Measurements from ENCODE around the gene NCLN.
"Not testable (repeated sequence)": the region's sequence is repeated elsewhere in the genome, so short reads cannot be mapped to it uniquely, and the experiment has no call there.

The NCLN gene

DNA sequence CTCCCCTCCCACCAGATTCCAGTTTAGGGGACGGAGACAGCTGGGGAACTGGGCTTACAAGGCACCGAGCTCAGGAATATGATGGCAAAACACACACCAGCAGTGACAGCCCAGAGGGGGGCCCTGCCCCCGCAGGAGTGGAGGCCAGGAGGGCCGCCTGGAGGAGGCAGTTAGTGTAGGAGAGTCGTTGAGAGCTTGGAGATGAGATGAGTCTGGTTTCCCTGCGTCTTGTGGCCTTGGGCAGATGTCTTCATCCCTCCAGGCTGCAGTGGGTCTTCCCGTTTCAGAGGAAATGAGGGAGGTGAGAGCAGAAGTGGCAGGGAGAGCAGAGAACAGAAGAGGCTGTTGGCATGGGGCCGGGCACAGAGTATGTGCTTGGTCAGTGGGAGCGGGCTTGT, 43.6 kb downstream of the NCLN start:
- no peak for DNase-seq

DNA sequence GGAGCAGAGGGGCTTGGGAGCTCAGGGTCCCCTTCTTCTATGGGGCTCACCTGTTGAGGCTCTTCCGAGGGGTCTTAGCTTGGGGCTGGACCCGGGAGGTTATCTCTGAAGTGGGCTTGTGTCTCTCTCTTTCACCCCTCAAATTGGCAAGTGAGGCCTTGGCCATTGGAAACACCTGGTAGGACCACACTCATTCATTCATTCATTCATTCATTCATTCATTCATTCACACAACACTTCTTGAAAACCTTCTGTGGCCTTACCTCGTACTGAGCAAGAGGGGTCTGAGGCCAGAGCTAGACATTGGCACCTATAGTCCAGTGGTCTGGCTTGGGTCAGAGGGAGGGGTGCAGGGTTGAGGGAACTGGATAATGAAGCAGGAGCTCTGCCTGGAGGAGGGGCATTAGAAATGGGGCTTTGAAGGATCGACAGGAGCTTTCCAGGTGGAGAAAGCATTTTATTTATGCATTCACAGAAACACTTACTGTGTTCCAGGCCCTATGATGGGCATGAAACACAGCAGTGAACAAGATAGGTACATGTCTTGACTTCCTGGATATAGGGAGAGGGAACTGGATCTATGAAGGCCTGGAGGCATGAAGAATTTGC, 44.3 kb downstream of the NCLN start:
- no peak for DNase-seq

DNA sequence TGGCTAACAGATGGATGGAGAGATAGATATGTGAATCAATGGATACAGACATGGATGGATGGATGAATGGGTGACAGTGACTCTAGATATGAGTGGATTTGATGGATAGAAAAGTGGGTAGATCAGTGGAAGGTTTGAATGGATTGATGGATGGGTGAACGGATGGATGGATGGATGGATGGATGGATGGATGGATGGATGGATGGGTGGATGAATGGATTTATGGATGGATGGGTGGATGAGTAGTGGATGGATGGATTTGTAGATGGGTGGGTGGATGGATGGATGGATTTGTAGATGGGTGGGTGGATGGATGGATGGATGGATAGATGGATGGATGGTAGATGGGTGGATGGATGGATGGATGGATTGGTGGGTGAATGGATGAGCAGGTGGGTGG, 45.6 kb downstream of the NCLN start:
- no peak for DNase-seq

DNA sequence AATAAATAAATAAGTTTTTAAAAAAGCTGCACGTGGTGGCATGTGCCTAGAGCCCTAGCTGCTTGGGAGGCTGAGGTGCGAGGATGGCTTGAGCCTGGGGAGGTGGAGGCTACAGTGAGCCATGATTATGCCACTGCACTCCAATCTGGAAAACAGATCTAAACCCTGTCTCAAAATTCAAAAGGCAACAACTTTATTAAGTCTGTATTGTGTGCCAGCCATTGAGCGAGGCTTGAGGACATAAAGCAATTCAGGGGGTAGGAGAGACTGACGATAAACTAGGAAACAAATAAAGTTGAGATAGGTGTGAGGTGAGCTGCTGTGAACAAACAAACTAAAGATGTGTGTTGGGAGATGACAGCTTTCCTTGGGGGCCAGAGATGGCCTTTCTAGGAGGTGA, 47.4 kb downstream of the NCLN start:
- no peak for DNase-seq

DNA sequence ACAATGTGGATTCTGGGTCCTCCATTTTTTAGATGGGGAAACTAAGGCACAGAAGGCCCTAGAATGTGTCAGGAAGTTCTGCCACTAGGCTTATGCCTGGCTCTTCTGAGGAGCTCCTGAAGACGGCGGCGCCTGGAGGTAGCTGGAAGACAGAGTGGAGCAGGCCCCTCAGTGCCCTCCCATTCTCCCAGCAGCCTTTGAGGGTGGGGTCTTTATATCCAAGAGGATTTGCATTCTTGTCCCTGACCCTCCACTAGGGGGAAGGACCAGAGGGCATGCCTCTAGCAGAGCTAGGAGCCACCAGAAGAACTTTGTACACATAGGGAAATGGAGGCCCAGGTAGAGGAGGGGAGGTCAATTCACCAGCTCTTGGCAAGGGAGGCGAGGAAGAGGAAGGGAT, 48.1 kb downstream of the NCLN start:
- DNase-seq, result no peak

DNA sequence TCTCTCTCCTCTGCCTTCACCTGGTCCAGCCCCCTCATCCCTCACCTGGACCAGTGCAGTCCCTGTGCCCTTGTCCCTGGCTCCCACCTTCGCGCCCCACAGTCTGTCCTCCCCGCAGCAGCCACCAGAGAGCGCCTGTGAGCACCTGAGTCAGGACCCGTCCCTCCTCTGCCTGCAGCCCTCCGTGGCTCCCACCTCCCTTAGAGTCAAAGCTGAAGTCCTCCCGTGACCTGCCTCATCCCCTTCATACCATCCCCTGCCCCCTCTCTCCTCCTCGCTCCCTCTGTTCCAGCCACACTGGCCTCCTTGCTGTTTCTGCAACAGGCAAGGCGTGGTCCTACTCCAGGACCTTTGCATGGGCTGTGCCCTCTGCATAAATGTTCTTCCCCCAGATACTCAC, 49.1 kb downstream of the NCLN start:
- DNase-seq, result peak; percentile 55

DNA sequence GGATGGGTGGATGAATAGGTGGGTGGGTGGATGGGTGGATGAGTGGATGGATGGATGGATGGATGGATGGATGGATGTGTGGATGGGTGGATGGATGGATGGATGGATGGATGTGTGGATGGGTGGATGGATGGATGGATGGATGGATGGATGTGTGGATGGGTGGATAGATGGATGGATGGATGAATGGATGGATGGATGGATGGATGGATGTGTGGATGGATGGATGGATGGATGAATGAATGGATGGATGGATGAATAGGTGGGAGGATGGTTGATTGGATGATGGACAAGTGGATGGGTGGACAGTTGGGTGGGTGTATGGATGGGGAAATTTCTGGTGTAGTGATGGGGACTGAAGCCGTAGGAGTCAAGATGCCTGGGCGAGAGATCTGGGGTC, 49.9 kb downstream of the NCLN start:
- not testable (repeated sequence) for DNase-seq

DNA sequence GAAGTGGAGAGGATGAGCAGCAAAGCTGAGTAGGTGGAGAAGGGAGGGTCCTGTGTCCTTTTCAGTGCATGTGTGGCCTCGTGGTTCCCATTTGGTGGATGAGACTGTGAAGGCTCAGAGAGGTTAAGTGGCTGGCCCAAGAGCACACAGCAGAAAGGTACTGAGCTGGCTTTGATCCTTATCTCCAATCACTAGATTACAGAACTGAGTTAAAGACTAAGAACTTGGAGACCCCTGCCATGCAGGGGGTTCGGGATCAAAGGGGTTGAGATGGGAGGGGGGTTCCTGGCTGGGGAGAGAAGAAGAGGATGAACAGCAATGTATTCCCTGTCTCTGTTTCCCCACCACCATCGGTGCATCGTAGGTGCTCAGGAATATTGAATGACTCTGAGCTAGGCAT, 50.5 kb downstream of the NCLN start:
- DNase-seq, result no peak

DNA sequence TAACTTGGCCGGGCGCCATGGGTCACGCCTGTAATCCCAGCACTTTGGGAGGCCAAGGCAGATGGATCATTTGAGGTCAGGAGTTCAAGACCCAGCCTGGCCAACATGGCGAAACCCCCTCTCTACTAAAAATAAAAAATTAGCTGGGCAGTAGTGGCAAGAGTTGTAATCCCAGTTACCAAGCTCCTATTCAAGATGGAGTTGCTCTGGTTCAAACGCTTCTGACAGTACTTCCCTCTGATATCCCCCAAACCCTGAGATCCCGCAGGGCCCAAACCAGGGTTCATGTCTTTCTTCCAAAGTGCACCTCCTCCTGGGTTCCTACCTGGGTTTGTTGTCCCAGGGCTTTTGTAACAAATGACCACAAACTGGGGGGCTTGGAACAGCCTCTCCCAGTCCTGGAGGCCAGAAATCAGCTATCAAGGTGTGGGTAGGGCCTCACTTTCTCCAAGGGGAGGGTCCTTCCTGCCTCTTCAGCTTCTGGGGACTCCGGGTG, 52.4 kb downstream of the NCLN start:
- DNase-seq, result no peak

DNA sequence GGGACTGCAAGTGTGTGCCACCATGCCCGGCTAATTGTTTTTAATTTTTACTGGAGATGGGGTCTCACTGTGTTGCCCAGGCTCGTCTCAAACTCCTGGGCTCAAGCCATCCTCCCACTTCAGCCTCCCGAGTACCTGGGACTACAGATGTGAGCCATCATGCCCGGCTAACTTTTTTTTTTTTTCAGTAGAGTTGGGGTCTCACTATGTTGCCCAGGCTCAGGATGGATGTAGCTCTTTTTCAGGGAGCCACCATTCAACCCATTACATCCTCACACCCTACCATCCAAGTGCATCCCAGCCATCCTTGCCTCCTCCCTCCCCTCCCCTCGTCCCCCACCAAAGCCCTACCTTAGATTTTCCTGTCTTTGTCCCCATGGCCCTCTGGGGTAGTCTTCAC, 53.6 kb downstream of the NCLN start:
- no peak for DNase-seq

DNA sequence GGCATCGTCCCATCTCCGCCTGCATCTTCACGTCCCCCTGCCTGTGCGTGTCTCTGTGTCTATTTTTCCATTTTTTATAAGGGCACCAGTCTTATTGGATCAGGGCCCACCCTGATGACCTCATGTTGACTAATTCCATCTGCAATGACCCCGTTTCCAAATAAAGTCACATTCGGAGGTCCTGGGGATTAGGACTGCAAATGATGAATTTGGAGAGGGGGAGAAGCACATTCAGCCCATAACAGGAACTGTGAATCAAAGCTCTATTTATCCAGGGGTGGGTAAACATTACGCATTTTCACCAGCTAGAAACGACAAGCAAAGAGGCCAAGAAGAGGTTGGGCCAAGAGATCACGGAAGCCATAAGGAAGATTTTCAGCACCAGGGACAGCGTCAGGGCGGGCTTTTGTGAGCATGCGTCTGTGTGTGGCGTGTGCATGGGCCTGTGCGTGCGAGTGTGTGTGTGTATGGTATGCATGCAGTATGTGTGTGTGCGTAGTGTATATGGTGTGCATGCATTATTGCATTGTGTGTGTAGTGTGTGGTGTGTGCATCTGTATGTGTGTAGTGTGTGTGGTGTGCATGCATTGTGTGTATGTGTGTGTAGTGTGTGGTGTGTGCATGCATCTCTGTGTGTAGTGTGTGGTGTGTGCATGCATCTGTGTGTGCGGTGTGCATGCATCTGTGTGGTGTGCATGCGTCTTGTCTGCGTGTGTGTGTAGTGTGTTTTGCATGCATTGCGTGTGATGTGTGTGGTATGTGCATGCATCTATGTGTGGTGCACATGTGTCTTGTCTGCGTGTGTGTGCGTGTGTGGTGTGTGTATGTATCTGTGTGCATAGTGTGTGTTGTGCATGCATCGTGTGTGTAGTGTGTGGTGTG, 58.3 kb downstream of the NCLN start:
- DNase-seq, result peak; percentile 66

DNA sequence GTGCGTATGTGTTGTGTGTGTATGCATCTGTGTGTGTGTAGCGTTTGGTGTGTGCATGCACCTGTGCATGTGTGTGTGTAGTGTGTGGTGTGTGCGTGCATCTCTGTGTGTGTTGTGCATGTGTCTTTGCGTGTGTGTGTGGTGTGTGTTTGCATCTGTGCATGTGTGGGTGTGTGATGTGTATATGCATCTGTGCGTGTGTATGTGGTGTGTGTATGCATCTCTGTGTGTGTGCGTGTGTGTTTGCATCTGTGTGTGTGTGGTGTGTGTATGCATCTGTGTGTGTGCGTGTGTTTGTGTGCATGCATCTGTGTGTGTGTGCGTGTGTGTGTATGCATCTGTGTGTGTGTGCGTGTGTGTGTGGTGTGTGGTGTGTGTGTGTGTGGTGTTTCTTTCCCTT, 59.3 kb downstream of the NCLN start:
- DNase-seq, result no peak

DNA sequence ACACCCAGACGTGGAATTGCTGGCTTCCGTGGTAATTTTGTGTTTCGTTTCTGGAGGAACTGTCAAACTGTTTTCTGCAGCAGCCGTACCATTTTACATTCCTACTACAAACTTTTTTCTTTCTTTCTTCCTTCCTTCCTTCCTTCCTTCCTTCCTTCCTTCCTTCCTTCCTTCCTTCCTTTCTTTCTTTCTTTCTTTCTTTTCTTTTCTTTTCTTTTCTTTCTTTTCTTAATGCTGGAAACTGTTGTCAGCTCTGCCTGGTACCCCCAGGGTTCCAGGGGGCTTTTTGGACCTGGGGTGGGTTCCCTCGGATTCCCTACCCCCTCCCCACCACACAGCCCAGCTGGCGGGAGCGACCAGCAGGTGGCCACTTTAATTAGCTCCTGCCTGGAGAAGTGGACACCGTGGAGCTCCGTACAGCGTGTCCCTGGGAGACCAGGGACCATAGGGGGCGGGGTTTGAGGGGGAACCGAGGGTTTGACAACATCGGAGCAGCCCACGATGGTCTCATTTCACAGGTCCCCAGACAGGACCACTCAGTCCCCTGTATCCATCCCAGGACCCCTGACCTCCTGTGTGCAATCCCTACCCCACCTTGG, 63.1 kb downstream of the NCLN start:
- DNase-seq, result no peak

DNA sequence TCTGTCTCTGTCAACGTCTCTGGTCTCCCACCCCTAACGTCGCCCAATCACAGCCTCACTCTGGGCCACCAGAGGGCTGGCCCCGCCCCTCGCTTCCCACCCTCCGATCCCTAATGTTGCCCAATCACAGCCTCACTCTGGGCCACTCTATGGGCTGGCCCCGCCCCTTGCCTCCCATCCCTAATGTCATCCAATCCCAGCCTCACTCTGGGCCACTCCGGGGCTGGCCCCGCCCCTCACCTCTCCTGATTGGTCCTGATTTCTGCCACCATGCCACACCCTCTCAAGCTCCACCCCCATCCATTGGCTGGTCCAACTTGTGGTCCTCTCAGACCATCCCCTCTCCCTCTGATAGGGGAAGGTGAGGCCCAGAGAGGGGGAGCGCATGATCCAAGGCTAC, 63.7 kb downstream of the NCLN start:
- peak; percentile 40 for DNase-seq

DNA sequence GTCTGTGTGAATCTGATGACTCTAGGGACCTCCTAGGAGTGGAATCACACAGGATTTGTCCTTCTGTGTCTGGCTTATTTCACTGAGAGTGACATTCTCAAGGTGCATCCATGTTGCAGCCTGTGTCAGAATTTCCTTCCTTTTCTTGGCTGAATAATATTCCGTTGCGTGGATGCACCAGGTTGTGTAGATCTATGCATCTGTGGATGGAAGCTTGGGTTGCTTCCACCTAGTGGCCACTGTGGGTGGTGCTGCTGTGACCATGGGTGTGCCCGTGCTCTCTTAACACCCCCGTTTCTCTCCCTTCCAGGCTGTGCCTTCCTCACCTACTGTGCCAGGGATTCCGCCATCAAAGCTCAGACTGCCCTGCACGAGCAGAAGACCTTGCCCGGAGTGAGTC, 64.9 kb downstream of the NCLN start:
- peak; percentile 62 for DNase-seq

DNA sequence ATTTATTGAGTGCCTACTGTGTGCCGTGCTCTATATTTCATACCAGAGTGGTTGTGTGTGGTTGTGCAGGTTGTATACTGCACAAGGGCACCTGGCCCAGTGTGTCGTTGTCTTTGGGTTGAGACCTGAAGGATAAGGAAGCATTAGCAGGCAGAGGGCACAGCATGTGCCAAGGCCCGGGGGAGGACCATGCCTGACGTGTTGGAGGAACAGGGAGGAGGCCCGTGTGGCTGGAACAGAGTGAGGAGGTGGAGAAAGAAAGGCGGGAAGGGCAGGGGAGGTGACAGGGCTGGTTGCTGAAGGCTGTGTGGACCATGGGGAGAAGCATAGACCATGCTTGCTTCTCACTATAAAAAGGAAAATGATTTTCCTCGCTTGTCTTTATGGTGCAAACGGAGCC, 65.5 kb downstream of the NCLN start:
- DNase-seq, result no peak

DNA sequence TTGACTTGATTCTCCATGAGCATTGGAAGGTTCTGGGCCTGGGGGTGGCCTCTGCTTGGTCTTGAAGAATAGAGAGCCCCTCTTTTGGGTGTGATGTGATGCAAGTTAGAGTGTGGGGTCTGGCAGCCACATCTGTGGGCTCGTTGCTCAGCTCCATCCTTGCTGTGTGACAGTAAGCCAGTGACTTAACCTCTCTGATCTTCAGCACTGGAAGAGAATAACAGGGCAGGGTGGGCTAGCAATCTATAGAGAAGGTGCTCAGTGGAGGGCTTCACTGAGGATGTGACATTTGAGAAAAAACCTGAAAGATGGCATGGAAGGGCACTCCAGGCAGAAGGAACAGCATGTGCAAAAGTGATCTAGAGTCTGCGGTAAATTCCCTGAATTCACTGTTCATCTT, 66.9 kb downstream of the NCLN start:
- no peak for DNase-seq

DNA sequence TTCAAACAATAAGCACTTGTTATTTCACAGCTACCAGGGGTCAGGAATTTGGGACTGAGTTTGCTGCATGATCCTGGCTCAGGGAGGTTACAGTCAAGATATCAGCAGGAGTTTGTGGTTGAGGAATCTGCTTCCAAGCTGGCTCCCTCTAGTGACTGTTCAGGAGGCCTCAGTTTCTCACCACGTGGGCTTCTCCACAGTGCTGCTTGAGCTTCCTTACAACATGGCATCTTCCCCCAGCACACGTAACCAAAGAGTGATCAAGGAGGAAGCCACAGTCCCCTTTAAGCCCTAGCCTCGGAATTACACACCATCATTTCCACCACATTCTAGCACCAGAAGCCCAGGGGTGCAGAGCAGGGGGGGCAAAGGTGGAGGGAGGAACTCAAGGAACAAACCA, 67.5 kb downstream of the NCLN start:
- DNase-seq, result no peak

DNA sequence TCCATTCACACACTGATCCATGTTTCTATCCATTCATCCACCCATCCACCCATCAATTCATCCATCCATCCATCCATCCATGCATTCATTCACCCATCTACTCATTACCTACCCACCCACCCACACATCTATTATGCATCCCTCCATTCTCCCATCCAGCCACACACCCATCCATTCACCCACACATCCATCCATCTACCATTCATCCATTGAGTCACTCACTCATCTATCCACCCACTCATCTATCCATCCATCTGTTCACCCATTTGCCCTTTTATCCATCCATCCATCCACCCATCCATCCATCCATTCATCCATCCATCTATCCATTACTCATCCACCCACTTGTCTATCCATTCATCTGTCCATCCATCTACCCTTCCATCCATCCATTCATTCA, 68.8 kb downstream of the NCLN start:
- DNase-seq, result no peak

DNA sequence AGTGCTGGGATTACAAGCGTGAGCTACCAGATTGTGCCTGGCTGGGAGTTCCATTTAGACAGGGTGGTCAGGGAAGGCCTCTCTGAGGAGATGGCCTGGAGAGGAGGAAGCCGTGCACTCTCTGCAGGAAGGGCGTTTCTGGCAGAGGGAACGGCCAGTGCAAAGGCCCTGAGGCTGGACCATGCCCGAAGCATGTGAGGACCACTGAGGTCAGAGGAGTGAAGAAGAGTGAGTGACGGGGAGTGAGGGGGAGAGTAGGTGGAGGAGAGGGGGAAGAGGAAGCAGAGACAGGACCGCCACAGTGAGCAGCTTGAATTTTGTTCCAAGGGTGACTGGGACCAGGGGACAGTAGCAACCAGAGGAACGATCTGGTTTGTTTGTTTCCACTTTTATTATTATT, 71.3 kb downstream of the NCLN start:
- DNase-seq, result no peak
